ENCODE results near the gene CEMIP2.

Gene CEMIP2

DNA sequence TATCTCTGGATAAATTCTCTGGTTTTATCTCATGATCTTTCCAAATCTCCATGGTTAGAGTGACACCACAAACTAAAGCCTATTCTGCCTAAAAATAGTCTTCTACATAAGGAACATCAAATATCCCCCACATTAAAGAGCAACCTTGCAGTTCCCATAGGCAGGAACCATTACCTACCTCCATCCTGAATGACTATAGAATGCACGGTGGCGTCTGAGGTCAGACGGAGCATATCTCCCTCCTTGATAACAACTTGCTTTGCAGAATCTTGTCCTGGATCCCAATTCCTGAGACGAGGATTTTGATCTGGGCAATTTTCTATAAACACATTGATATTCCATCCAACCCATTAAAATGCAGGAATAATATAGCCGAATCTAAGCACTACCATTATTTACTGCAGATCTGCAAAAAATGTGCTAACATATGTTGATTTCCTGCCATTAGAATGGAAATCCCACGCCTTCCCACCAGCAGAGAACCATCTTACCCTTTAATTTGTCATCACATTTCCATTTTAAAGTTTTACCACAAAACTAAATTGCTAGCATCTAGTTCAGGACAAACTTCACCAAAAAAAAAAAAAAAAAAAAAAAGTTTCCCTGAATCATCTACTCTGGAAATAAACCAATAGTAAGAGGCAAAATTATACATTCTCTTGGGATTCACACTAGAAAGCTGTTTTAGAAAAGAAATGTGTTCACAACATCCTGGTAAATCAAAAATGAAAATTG, 22.1 kb downstream of the CEMIP2 start:
- no peak for DNase-seq (ENCODE audit: low spot score)

DNA sequence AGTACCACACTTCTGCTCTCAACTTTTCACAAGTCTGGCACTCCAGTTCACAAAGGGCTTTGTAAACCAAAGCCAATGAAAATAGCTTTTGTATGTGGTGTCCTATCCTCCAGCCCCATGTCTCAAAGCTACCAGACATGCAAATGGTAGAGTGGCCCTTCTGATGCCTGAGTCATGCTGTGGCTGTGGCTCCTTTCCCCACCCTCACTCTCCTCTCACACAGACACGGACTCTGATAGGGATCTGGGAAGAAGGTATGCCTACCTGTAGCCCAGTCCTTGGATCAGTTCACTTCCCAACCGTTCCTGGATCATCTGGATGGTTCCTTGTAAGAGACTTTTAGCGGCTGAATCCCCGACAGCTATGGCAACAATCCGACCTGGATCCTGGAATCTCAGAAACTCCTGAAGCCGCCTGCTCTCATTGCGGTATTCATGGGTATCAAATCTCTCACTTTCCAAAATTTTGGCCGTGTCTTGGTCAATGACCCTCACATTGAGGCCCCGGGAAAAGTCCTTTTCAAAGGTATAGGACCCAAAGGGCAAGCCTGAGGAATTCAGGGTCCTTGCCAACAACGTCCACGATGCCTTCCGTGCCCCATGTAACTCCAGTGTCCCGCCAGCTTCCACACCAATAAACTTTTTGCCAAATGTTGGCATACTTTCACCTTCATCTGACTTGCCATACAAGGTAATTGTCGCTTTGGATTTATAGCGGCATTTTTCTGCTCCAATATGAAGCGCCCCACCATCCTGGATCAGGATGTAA, 23.4 kb downstream of the CEMIP2 start:
- DNase-seq (ENCODE audit: low spot score): no peak

DNA sequence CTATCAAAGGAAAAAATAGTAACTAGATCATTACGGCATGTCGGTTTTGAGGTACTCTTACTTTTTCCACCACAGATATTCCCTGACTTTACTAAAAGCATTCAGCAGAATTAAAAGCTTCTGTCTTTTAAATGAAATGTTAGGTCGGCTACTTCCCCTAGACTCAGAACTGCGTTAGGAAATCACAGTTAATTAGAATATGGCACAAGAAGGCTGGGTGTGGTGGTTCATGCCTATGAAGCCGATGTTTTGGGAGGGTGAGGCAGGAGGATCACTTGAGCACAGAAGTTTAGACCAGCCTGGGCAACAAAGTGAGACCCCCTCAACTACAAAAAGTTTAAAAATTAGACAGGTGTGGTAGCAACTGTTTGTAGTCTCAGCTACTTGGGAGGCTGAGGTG, 24.4 kb downstream of the CEMIP2 start:
- no peak for DNase-seq (ENCODE audit: low spot score)

DNA sequence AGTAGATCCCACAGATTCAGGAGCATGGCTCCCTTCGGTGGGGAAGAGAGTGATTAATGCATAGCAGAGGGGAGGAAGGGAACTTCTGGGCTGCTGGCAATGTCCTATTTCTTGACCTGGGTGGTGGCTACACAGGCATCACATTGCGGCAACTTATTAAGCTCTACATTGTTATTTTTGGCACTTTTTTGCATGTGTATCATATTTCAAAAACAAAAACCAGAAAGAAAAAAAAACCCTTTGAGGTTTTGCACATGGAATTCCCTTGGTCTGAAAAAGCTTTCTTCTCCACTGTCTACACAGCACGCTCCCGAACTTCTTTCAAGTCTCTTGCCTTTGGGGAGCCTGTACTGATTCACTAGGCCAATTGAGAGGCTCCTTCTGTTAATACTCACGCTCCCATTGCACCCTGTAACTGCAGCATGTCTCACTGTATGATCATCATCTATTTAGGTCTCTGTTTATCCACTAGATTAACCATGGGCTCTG, 25.1 kb downstream of the CEMIP2 start:
- DNase-seq (ENCODE audit: low spot score): no peak

DNA sequence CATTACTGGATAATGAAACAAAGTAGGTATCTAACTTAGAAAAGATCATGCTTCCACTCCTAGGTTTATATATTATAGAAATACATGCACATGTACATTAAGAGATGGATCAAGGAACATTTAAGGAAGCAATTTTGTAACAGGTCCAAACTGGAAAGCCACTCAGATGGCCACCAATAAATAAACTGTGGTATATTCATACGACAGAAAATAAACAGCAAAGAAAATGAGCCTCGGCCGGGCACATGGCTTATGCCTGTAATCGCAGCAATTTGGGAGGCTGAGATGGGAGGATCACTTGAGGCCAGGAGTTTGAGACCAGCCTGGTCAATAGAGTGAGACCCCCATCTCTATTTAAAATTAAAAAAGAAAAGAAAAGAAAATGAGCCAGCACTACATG, 25.6 kb downstream of the CEMIP2 start:
- DNase-seq (ENCODE audit: low spot score): no peak

DNA sequence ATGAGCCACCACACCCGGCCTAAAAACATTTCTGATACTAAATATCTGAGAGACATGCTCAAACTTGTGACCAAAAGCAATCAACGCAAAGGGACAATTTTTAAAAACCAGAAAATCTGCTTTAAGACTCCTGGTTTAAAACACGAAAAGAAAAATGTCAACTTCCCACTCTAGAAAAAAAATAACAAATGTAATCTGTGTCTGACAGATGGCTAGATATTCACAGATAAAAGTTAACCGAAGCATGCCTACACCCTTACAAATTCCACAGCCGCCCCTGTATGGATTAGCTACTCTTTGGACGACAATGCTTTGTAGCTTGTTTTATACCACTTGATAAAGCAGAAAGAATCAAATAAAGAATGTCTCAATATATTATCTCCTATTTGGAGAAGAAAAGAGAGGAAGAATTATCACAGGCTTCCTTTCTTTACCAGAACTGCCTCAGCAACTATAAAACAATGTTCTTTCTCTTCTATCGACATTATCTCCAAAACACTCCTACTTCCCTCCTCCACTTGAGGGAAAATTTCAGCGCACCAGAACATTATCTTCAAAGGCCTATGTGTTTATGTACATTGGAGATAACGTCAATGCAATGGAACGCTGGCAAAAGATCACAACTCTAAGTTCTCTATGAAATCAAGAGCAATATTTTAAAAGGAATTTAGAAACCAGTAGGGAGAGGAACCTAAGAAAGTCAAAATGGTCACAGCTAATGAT, 26.2 kb downstream of the CEMIP2 start:
- peak; percentile 52 for DNase-seq (ENCODE audit: low spot score)

DNA sequence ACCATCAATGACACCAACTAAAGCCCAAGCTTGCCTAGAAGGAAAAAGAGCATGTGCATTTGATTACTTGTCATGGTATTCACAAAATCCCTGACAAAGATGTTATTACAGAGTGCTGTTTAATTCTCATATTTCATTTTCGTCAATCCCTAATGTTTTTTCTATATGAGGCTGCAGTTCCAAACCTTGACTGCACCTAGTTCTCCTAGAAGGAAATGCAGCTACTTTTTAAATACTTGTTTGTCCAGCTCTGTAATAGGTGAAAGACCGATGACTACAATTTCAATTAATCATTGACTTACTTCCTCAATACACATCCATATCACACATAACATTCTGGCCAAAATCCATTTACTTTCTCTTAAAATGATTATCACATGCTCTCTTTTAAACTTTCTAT, 28.1 kb downstream of the CEMIP2 start:
- no peak for DNase-seq (ENCODE audit: low spot score)

DNA sequence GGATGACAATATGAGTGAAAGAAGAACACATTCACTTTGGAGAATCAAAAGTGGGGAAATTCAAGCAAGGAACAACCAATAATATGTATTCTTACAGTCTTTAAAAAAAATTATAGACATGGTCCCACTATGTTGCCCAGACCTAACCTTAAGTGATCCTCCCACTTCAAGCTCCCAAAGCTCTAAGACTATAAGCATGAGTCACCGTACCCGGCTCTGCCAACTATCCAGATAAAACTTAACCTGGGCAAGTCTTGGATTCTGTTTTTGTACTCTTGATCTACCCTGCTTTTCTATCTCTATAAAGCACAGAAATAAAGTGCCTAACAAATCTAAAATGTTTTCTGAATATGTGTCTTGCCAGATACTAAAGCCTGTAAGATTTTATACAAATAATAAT, 30.9 kb downstream of the CEMIP2 start:
- DNase-seq (ENCODE audit: low spot score): no peak

DNA sequence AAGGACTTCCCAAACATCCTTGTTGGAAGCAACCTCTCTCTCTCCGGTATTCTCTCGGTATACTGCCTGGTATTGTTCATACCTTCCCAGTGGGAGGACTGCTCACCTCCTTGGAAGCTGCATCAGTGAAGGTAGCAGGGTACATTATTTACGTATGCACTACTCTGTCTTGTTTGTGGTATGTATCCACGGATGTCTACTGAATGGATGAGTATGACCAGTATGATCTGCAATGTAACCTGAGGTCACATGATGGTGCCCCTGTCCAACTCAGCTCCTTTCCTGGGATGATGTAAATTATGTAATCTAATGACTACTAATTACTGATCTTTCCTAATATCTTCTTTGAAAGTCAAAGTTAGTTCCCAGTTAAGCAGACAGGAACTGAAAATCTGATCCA, 32.1 kb downstream of the CEMIP2 start:
- DNase-seq (ENCODE audit: low spot score): no peak

DNA sequence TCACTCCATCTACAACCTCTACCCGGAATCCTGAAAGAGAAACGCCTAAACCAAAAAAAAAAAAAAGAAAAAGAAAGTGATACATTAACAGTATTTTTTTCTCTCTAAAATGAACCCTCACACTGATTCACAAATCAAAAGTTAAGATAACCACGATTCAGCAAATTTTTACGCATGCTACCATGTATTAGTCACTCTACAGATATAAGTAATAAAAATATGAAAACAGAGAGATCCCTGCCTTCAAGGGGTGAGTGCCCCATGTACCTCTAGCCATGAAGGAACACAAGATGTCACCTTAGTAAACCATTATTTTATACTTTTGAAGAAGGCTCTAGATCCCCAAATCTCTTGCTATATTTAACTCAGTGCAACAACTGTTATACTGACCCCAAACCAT, 33.4 kb downstream of the CEMIP2 start:
- no peak for DNase-seq (ENCODE audit: low spot score)

DNA sequence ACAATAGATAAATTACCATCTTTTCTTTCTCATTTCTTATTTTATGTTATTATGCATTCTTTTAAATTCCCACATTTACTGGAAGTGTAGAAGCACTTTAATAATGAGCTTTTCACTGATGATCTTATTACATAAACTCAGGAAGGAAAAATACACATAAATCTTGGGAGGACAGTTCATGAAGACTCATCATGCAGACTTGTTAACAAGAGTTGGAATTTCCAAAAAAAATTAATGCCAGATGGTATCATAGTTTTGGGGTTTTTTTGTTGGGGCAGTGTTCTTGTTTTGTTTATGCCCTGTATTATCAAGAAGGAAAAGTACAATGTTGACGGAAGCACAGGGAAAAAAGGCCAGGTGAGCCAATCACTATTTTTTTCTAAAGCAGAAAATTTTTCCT, 35.1 kb downstream of the CEMIP2 start:
- no peak for DNase-seq (ENCODE audit: low spot score)

DNA sequence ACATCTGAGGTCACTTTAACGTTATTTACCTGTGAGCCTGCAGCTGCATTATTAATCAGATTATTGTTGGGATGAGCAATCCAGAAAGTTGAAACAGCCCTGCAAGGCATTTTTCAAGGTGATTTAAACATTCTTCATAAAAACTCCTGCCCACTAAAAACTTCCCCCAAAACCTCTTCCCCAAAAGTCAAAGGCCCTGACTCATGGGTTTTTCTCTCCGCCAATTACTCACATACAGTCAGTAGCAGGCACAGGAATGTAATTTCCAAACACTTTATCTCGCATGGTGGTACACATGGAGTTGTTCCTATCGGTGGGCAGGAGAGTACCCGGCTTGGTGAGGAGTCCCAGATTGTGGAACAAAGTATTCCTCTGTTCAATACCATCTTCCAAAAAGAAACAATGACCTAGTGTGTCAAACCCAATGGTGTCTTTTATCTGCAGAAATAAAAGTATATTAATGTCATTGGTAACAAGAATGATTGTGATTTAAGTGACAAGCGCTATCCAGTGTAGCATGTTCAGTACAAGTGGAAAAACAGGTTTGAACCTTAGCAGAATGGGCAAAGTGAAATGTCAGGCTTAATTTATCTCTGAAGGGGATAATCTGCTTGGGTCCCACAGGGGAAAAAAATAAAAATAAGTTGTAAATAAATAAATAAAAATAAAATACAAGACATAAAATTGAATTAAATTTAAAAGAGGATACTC, 38.3 kb downstream of the CEMIP2 start:
- no peak for DNase-seq (ENCODE audit: low spot score)

DNA sequence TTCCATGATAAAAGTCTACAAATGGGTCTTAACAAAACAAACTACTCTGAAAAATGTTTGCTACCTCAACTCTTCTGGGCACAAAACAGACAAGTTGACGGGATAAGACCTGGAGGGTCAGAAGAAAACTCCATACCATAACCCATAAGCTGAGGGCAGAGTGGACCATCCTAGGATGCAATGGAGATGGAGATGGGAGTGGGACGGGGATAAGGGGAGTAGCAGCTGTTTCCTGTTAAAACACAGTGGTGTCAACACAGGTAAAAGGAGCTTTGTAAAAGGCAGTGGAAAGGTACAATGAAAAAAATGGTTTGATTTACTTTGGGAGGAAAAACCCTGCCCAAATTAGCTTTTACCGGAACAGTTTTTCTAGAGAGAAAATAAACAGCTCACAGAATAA, 41.6 kb downstream of the CEMIP2 start:
- DNase-seq (ENCODE audit: low spot score): no peak

DNA sequence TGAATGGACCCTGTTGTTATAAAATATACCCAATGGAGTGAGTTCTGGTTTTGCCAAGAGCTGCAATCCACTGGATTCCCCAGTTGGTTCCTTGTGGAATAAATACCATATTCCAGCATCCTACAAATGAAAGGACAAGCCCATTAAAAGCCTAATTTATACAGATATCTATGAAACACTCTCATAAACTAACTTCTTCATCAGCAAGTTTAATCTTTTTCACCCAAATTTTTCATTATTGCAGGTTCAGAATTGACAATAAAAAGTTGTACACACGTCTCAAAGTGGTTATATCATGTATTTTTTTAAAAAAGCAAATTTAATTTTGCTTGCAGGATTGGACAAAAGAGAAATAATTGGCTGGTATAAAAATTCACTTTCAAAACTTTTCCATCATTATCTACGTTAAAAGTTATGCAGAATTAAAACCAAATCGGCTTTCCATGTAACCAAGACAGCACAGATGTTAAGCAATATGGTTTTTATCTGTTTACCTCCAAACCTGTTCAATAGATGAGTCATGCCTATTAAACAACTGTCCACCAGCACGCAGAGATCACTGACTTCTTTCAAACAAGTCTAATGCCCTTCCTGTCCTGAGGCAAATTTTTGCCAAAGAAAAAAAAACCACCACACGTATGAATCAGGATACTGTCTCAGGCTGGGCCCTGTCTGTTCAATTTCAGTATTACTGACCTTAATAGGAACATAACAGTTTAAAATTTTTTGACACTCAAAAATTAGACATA, 42.5 kb downstream of the CEMIP2 start:
- peak; percentile 15 for DNase-seq (ENCODE audit: low spot score)

DNA sequence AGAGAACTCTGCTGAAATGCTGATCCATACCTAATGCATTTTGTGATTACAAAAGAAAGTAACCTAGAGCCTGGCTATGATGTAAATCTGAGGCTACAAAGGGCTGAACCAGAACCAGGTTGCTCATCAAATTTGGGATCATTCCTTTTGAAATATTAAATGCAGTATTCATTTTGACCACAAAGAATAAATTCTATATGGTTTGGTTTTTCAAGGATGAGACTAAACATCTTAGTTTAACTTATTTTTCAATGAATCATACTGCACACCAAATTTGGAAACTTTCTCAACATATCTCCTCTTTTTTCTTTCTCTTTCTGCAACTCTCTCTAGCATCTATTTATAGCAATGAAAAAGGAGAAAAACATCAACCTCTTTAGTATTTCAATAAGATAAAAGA, 46.5 kb downstream of the CEMIP2 start:
- no peak for DNase-seq (ENCODE audit: low spot score)

DNA sequence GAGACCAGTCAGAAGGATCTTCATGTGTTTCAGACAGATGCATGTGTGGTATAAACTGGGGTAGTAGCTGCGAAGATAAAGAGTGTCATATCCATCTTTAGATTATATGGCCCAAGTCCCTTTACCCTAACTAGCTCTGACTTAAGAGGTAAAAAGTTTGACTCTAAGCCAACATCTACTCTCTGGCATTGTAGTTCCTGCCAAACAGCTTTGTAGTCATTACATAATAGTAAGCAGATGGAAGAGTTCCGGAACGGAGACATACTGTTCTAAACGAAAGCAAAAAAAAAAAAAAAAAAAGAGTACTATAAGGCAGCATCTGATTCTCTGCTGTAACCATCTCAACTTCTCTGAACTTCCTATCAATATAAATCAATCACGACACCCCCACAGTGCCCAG, 48.8 kb downstream of the CEMIP2 start:
- no peak for DNase-seq (ENCODE audit: low spot score)

DNA sequence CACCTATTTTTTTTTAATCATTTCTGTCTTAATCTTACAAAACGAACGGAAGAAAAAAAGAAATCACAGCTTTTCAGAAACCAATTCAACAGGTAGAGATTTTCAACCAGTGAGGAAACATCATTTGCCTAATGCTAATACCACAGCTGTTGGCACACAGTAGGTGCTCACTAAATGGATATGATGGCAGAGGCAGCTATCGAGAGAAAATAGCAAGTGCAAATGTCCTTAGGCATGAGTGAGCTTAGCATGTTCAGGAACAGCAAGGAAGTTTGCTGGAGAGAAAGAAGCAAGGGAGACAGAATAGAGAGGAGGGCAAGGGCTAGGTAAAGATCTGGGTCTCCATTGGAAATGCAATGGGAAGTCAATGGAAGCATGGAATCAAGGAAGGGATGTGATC, 49.2 kb downstream of the CEMIP2 start:
- no peak for DNase-seq (ENCODE audit: low spot score)

DNA sequence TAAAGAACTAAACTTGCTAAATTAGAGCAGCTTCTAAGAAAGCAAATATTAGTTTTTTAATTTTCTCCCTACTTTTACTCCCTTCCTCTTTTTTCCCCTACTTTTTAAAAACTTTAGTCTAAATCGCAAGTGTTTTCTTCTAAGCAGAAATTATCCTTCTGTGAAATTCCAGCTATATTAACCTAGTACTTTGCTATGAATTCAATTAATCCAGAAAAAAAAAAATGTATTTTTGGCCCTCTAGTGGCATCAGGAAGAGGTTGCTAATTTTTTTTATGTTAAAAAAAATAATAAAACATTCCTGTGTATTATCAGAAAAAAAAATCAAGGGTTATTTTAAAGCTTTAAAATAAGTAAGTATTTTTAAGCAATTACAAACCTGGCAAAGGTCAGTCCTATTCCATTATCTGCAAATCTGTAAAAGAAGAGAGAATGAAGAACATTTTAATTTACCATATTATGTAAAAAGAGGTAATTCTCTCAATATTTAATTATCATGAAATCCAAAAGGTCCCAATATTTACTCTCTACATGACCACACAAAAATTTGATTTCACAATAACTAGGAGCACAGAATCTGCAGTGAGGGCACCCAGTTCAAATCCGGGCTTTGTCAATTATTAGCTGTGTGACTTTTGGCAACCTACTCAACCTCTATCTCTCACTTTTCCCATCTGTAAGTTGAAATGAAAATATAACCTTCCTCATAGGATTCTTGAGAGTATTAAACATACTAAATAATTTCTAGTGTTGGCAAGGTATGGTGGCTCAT, 52.0 kb downstream of the CEMIP2 start:
- no peak for DNase-seq (ENCODE audit: low spot score)

DNA sequence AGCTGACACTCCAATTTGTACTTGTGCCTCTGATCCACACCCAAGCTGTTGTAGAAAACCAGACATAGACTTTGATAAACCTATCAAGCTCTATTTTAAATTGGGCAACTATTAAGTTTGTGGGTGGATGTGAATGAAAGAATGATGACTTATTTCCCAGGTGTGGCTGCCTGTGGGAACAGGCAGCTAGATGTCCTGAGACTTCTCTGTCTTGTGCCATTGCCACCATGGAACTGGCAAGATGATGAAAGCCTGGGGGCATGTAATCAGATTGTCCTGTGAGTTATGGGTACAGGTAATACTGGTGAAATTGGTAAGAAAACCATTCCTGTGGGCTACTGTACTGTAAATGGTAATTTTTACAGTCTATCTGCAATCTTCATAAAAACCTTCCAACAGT, 57.5 kb downstream of the CEMIP2 start:
- DNase-seq (ENCODE audit: low spot score): no peak

DNA sequence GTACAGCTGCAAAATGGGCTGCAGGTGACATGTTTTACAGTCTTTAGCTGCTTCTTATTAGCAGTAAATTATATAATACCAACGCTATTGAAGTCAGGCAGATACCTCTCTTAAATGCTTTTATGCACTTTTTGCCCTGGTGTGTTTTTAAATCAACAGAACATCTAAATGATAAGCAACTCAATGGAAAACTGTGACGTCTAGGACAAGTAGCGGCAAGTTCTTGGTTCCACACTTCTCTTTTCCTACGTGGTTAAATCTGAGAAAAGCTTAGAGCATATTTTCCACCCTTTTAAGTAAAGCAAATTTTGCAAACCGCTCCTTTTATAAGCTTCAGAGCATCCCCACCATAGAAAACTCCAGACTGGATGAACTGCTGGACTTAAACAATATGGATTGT, 58.1 kb downstream of the CEMIP2 start:
- DNase-seq (ENCODE audit: low spot score): no peak

DNA sequence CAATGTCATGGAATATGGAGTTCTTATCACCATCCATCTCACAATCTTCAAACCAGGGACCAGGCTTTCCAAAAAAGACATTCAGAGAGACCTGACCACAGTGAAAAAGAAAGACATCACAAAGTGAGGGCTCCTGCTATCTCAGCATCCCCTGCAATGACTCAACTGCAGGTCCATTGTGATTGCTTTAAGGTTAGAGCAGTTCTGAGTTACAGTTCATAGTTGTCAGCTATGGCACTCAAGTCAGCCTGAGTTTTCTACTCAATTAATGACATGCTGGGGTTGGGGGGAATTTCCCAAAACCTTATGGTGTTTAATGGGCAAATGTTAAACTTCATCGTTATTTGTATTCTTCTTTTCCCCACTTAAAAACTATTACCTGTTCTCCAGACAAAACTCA, 58.9 kb downstream of the CEMIP2 start:
- no peak for DNase-seq (ENCODE audit: low spot score)
